Epithelial cell of esophagus (primary cell): ENCODE results near the gene TRPV4.

ENCODE experiments used
- DNase-seq: peaks from one replicate; pipeline ENCODE4 v3.0.0; 2010; ENCODE audit warnings: low read depth
- H3K4me3 ChIP-seq: 2 replicates; pipeline ENCODE4 v1.5.1; 2011; ENCODE audit warnings: mild to moderate bottlenecking, low read length, control low read depth
- TF ChIP-seq, protein P1 (sequence below): IDR thresholded peaks from 2 replicates; pipeline ENCODE4 v1.5.1; 2011; ENCODE audit warnings: low read depth, mild to moderate bottlenecking, low read length, control low read depth, inconsistent platforms; ENCODE audit not compliant: insufficient read depth; ENCODE audit errors: missing control alignments

TRPV4 gene

DNA sequence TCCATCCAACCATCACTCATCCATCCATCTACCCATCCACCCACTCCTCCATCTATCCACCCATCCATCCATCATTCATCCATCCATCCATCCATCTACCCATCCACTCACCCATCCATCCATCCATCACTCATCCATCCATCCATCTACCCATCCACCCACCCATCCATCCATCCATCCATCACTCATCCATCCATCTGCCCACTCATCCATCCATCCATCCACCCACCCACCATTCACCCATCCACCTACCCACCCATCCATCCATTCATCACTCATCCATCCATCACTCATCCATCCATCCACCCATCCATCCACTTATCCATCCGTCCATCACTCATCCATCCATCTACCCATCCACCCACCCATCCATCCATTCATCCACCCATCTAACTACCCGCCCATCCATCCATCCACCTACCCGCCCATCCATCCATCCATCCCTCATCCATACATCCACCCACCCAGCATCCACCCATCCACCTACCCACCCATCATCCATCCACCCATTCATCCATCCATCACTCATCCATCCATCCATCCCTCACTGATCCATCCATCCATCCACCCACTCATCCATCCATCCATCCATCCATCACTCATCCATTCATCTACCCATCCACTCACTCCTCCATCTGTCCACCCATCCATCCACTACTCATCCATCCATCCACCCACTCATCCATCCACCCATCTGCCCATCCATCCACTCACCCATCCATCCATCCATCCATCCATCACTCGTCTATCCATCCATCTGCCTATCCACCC lies 24.1 kb downstream of the TRPV4 start:
- TF ChIP-seq, protein P1, sequence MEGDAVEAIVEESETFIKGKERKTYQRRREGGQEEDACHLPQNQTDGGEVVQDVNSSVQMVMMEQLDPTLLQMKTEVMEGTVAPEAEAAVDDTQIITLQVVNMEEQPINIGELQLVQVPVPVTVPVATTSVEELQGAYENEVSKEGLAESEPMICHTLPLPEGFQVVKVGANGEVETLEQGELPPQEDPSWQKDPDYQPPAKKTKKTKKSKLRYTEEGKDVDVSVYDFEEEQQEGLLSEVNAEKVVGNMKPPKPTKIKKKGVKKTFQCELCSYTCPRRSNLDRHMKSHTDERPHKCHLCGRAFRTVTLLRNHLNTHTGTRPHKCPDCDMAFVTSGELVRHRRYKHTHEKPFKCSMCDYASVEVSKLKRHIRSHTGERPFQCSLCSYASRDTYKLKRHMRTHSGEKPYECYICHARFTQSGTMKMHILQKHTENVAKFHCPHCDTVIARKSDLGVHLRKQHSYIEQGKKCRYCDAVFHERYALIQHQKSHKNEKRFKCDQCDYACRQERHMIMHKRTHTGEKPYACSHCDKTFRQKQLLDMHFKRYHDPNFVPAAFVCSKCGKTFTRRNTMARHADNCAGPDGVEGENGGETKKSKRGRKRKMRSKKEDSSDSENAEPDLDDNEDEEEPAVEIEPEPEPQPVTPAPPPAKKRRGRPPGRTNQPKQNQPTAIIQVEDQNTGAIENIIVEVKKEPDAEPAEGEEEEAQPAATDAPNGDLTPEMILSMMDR, result no peak

DNA sequence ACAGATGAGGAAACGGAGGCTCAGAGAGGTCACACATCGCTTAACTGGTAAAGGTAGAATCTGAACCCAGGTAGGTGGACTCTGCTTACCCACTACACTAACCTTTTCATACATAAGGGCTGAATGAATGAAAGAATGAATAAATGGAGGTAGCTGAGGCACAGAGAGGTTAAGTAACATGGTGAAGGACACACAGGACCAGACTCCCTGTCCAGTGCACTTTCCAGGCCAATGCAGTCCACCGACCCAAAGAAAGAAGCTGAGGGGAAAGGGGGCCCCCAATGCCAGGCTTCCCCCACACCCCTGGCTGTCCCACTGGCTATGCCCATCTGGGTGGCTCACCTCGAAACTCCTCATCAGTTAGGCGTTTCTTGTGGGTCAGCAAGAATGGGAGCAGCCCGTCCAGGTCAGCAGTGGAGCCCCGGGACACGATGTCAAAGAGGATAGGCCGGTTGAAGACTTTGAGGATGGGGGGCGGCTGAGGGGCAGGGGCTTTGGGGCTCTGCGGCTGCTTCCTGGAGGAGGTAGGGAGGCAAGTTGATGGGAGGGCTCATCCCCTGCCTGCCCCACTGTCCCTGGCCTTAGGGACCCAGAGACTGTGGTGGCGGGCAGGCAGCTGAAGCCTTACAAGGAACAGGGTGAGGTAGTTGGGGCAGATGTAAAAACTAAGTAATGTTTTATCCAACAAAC lies 25.1 kb downstream of the TRPV4 start:
- H3K4me3 ChIP-seq, result no peak overlapping the region
- TF ChIP-seq, protein P1, result no peak
- no peak for DNase-seq

More for the DNA sequence above, 24.1 kb downstream of the TRPV4 start:
- no peak for DNase-seq
- H3K4me3 ChIP-seq, result no peak overlapping the region

DNA sequence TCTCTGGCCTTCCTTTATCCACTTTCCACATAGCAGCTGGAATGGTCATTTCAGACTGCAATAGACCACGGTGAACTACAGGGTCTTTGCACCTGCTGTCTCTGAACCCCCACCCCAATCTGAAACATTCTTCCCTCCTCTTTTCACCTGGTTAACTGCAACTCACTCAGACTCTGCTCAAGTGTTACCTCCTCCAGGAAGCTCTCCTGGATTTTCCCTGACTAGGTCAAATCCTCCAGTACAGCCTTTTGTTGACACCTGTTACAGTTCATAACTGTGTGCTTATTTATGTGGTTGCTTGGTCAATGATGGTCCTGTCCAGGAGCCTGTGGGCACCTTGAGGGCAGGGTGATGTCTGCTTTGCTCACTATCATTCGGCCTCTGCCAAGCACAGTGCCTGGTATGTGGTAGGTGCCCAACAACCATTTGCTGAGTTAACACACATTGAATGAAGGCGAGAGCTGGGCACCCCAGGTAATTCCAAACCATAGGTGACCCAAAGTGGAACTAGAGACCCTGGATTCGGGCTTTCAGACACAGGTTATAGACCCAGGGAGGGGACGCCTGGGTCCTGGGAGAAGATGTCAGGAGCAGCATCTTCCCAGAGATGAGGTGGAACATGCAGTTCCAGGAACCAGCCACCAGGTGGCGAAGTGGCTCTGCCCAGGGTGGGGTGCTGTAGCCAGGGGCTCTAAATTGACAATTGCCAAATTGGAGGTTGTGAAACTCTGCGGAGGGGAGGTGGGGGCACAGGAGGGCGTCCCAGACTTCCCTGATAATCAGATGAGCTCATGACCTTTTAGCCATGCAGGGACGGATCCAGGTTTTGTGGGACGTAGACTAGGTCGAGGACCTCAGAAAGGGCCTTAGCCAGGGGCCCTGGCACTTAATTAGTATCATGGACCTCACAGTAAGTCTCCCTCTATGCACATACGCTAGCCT lies 28.1 kb downstream of the TRPV4 start:
- no peak overlapping the region for H3K4me3 ChIP-seq
- TF ChIP-seq, protein P1, result peak; percentile 98
- peak; percentile 61 for DNase-seq

DNA sequence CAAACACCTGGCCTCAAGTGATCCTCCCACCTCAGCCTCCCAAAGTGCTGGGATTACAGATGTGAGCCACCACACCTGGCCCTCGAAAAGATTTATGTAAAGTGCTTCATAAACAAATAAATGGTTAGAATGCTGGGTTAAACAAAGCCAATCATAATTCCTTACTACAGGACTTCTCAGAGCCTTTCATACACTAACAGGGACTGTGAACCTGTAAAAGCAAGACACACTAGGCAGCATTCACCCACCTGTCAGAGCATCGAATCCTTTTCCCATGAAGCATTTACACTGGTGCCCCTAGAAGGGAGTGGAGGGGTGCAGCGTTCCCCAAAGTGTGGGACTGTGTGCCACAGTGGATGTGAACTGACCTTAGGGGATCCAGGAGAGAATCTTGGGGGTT lies 29.5 kb downstream of the TRPV4 start:
- no peak overlapping the region for H3K4me3 ChIP-seq
- TF ChIP-seq, protein P1, result no peak
- DNase-seq, result no peak

DNA sequence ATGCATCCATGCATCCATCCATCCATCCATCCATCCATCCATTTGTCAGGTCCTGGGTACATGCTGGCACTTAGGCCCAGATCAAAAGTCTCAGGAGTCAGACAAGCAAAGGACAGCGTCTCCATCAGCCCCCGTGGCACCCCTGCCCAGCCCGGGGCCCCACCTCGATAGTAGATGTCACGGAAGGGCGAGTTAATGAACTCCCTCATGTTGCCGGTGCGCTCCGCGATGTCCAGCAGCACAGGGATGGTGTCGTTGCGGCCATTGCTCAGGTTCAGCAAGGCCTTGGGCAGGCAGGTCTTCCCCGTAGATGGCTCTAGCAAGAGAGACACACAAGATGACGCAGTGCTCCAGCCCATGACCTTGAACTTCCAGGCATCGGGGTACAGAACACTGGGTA lies 30.4 kb downstream of the TRPV4 start:
- no peak overlapping the region for H3K4me3 ChIP-seq
- DNase-seq, result no peak
- TF ChIP-seq, protein P1, result no peak

DNA sequence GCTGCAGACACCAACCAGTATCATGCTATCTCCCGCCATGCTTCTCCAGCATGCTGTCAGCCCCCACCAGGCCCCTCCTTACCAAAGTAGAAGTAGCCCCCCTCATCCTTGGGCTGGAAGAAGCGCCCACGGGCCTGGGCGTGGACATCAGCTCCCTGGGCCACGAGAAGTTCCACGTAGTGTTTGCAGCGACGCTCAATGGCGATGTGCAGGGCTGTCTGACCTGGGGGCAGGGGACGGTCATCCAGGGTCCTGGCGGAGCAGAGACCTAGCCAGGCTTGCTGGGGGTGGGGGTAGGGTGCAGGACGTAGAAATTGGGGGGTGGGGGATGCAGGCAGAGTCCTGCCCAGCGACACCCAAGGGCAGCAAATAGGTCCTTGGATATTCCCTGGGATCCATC lies 32.7 kb downstream of the TRPV4 start:
- no peak for DNase-seq
- TF ChIP-seq, protein P1, result no peak
- H3K4me3 ChIP-seq, result no peak overlapping the region
